ENCODE data around the gene GIMAP1.

Gene GIMAP1

DNA sequence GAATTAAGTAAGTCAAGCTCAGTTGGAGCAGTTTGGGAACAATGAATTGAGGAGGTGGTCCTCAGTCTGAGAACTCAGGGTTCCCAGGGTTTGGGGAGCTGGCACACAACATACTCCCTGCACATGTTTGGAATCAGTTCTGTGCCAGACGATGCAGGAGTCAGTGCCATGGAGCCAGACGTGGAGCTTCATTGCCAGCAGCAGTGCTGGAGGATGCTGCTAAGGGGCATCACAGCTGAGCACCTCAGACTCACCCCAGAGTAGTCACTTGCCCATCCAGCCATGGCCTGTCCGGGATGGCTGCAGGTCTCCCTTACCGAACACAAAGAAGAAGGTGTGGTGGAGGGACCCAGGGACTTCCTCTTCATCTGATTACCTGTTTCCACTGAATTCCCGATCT is 28.7 kb downstream of the GIMAP1 start:
- no peak overlapping the region for H3K4me3 ChIP-seq (ENCODE audit: low read depth in 1 of 2, low read length in 2 of 2)
- H3K27me3 ChIP-seq (ENCODE audit: control insufficient read depth in 1 of 2, insufficient read depth in 2 of 2, low read length in 2 of 2) = no peaks in the 10 kb centered on the region
- H3K9ac ChIP-seq (ENCODE audit: low read depth in 1 of 2, low read length in 2 of 2) = no peak overlapping the region
- H3K27ac ChIP-seq (ENCODE audit: low read depth, low read length) = no peak overlapping the region
- H3K4me1 ChIP-seq (ENCODE audit: control insufficient read depth in 1 of 2, insufficient read depth in 2 of 2, low read length in 2 of 2) = peaks cover 0 to 2% of the 10 kb centered on the region in 2 donors
- H3K36me3 ChIP-seq (ENCODE audit: control insufficient read depth in 1 of 2, insufficient read depth in 2 of 2, low read length in 2 of 2) = peaks cover 0 to 15% of the 10 kb centered on the region in 2 donors
- no peaks in the 10 kb centered on the region for H3K9me3 ChIP-seq (ENCODE audit: control insufficient read depth in 1 of 2, low read length in 2 of 2)

DNA sequence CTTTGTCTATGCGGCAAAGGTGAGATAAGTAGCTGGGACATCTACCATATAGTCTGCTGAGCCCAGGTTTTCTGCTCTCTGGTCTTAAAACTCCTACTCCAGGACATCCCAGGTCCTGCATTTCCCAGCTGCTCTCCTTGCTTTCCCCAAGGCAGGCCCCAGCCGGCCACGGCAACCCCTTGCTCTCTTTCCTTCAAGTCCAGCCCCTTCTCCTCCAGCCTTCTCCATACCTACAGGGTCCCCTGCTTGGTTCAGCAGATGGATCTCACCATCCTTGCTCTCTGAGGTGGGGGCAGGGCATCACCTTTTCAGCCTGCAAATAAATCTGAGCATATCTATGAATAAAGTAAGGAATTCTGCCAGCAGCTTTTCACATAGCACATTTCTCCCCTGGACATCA is 29.5 kb downstream of the GIMAP1 start:
- no peak overlapping the region for H3K27ac ChIP-seq (ENCODE audit: low read depth, low read length)
- peaks cover 0 to 2% of the 10 kb centered on the region in 2 donors for H3K4me1 ChIP-seq (ENCODE audit: control insufficient read depth in 1 of 2, insufficient read depth in 2 of 2, low read length in 2 of 2)

DNA sequence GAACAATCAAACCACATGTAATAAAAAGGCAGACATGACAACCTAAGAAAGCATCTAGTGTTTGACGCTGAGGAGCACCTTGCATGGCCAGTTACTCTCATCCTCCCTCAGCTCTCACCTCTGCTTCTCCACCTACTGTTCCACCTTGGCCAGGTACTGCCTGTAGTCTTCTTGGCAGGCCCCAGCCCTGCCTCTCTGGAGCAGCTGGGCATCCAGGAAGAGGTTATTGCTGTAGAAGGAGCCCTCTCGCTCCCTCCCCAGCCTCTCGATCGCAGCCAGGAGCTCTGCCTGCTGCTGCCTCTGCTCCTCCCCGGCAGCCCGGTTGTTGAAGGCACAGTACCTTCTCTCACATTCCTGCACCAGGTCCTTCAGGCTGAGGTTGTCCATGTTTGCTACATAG is 30.5 kb downstream of the GIMAP1 start:
- Histone ChIP-seq H3K27ac (ENCODE audit: low read depth, low read length) (no peak overlapping the region), H3K36me3 (ENCODE audit: control insufficient read depth in 1 of 2, insufficient read depth in 2 of 2, low read length in 2 of 2) (peaks cover 0 to 15% of the 10 kb centered on the region in 2 donors), H3K4me1 (ENCODE audit: control insufficient read depth in 1 of 2, insufficient read depth in 2 of 2, low read length in 2 of 2) (peaks cover 0 to 2% of the 10 kb centered on the region in 2 donors), H3K9ac (ENCODE audit: low read depth in 1 of 2, low read length in 2 of 2) (no peak overlapping the region), H3K9me3 (ENCODE audit: control insufficient read depth in 1 of 2, low read length in 2 of 2) (no peaks in the 10 kb centered on the region), H3K27me3 (ENCODE audit: control insufficient read depth in 1 of 2, insufficient read depth in 2 of 2, low read length in 2 of 2) (no peaks in the 10 kb centered on the region), H3K4me3 (ENCODE audit: low read depth in 1 of 2, low read length in 2 of 2) (no peak overlapping the region)

More for the DNA sequence above, 29.5 kb downstream of the GIMAP1 start:
- Histone ChIP-seq H3K9ac (ENCODE audit: low read depth in 1 of 2, low read length in 2 of 2) (no peak overlapping the region), H3K27me3 (ENCODE audit: control insufficient read depth in 1 of 2, insufficient read depth in 2 of 2, low read length in 2 of 2) (no peaks in the 10 kb centered on the region), H3K4me3 (ENCODE audit: low read depth in 1 of 2, low read length in 2 of 2) (no peak overlapping the region), H3K36me3 (ENCODE audit: control insufficient read depth in 1 of 2, insufficient read depth in 2 of 2, low read length in 2 of 2) (peaks cover 0 to 15% of the 10 kb centered on the region in 2 donors), H3K9me3 (ENCODE audit: control insufficient read depth in 1 of 2, low read length in 2 of 2) (no peaks in the 10 kb centered on the region)

DNA sequence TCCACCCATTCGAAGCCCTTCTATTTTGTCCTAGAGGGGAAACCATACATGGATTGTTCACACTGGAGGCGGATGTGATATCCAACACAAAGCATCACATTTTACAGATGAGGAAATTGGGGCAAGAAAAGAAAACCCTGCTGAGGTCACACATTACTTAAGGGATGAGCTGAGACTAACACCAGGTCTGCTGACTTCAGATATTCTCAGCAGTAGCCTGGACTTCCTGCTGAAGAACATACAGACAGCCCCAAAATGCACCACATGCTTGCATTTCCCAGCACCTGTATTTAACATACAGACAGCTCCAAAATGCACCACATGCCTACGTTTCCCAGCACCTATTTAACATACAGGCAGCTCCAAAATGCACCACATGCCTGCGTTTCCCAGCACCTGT is 32.0 kb downstream of the GIMAP1 start:
- H3K27me3 ChIP-seq (ENCODE audit: control insufficient read depth in 1 of 2, insufficient read depth in 2 of 2, low read length in 2 of 2) = no peaks in the 10 kb centered on the region
- H3K36me3 ChIP-seq (ENCODE audit: control insufficient read depth in 1 of 2, insufficient read depth in 2 of 2, low read length in 2 of 2) = peaks cover 0 to 1% of the 10 kb centered on the region in 2 donors
- no peak overlapping the region for H3K4me3 ChIP-seq (ENCODE audit: low read depth in 1 of 2, low read length in 2 of 2)
- no peaks in the 10 kb centered on the region for H3K4me1 ChIP-seq (ENCODE audit: control insufficient read depth in 1 of 2, insufficient read depth in 2 of 2, low read length in 2 of 2)
- no peaks in the 10 kb centered on the region for H3K9me3 ChIP-seq (ENCODE audit: control insufficient read depth in 1 of 2, low read length in 2 of 2)
- H3K9ac ChIP-seq (ENCODE audit: low read depth in 1 of 2, low read length in 2 of 2) = no peak overlapping the region
- H3K27ac ChIP-seq (ENCODE audit: low read depth, low read length) = no peak overlapping the region

DNA sequence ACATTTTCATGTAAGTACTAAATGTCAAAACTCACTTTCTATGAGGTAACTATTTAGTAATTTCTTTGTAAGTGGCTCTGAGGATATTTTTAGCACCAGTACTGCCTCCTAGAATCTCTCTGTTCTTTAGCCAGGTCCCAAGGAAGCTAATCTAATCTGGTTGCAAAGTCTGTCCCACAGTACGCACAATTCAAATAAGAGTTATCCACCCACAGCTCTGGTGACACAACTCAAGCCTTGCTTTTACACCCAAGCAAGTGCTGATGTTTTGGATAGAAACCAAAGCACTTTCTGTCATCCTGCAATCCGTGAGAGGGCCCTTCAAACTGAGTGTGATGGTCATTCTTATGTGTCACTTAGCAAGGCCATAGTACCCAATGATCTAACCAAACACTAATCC is 35.3 kb downstream of the GIMAP1 start:
- Histone ChIP-seq H3K27ac (ENCODE audit: low read depth, low read length) (no peak overlapping the region), H3K4me3 (ENCODE audit: low read depth in 1 of 2, low read length in 2 of 2) (no peak overlapping the region), H3K9me3 (ENCODE audit: control insufficient read depth in 1 of 2, low read length in 2 of 2) (no peaks in the 10 kb centered on the region), H3K4me1 (ENCODE audit: control insufficient read depth in 1 of 2, insufficient read depth in 2 of 2, low read length in 2 of 2) (peaks cover 0 to 2% of the 10 kb centered on the region in 2 donors), H3K27me3 (ENCODE audit: control insufficient read depth in 1 of 2, insufficient read depth in 2 of 2, low read length in 2 of 2) (no peaks in the 10 kb centered on the region), H3K9ac (ENCODE audit: low read depth in 1 of 2, low read length in 2 of 2) (no peak overlapping the region), H3K36me3 (ENCODE audit: control insufficient read depth in 1 of 2, insufficient read depth in 2 of 2, low read length in 2 of 2) (no peaks in the 10 kb centered on the region)

DNA sequence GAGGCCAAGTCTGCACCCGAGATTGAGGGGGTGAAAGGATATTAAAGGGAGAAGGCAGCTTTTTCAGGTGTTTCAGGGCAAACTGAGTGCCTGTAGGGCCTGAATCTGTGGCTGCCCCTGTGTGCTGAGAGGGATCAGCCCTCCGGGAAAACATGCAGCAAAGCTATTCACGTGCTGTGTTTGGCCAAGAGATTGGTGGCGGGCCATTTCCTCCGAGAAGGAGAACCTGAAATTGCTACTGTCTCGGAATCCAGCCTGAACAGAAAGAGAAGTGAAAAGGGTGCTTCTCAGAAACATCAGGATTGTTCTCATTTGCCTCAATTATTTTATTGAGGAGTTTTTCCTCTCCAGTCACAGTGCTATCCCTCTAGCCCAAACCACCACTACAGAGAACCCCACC is 36.8 kb downstream of the GIMAP1 start:
- Histone ChIP-seq H3K4me3 (ENCODE audit: low read depth in 1 of 2, low read length in 2 of 2) (no peak overlapping the region), H3K27ac (ENCODE audit: low read depth, low read length) (no peak overlapping the region), H3K27me3 (ENCODE audit: control insufficient read depth in 1 of 2, insufficient read depth in 2 of 2, low read length in 2 of 2) (no peaks in the 10 kb centered on the region), H3K9ac (ENCODE audit: low read depth in 1 of 2, low read length in 2 of 2) (no peak overlapping the region), H3K9me3 (ENCODE audit: control insufficient read depth in 1 of 2, low read length in 2 of 2) (no peaks in the 10 kb centered on the region), H3K4me1 (ENCODE audit: control insufficient read depth in 1 of 2, insufficient read depth in 2 of 2, low read length in 2 of 2) (peaks cover 0 to 2% of the 10 kb centered on the region in 2 donors), H3K36me3 (ENCODE audit: control insufficient read depth in 1 of 2, insufficient read depth in 2 of 2, low read length in 2 of 2) (no peaks in the 10 kb centered on the region)

DNA sequence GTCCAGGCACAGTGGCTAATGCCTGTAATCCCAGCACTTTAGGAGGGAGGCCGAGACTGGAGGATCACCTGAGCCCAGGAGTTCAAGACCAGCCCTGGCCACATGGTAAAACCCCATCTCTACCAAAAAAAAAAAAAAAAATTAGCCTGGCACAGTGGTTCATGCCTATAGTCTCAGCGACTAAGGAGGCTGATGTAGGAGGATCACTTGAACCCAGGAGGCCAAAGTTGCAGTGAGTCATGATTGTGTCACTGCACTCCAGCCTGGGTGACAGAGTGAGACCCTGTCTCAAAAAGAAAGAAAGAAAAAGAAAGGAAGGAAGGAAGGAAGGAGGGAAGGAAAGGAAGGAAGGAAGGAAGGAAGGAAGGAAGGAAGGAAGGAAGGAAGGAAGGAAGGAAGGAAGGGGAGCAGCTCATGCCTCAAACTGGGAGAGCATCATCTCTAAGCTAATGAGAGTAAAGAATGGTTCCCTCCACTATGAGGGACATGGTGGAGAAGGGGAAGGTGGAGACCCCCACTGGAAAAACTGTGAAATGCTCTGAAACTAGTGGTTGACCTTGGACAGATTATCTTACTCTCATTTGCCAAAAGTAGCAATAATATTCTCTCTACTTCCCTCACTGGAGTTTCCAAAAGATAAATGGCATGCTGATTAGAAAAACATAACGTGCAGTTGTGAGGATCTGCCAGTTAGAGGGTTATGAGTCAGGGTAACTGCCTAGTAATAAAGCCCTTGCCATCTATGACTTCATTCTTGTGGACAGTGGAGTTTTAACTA is 37.6 kb downstream of the GIMAP1 start:
- H3K9me3 ChIP-seq (ENCODE audit: control insufficient read depth in 1 of 2, low read length in 2 of 2) = no peaks in the 10 kb centered on the region
- no peak overlapping the region for H3K4me3 ChIP-seq (ENCODE audit: low read depth in 1 of 2, low read length in 2 of 2)
- H3K36me3 ChIP-seq (ENCODE audit: control insufficient read depth in 1 of 2, insufficient read depth in 2 of 2, low read length in 2 of 2) = no peaks in the 10 kb centered on the region
- H3K27ac ChIP-seq (ENCODE audit: low read depth, low read length) = no peak overlapping the region
- H3K9ac ChIP-seq (ENCODE audit: low read depth in 1 of 2, low read length in 2 of 2) = no peak overlapping the region
- H3K27me3 ChIP-seq (ENCODE audit: control insufficient read depth in 1 of 2, insufficient read depth in 2 of 2, low read length in 2 of 2) = no peaks in the 10 kb centered on the region
- H3K4me1 ChIP-seq (ENCODE audit: control insufficient read depth in 1 of 2, insufficient read depth in 2 of 2, low read length in 2 of 2) = peaks cover 0 to 2% of the 10 kb centered on the region in 2 donors

DNA sequence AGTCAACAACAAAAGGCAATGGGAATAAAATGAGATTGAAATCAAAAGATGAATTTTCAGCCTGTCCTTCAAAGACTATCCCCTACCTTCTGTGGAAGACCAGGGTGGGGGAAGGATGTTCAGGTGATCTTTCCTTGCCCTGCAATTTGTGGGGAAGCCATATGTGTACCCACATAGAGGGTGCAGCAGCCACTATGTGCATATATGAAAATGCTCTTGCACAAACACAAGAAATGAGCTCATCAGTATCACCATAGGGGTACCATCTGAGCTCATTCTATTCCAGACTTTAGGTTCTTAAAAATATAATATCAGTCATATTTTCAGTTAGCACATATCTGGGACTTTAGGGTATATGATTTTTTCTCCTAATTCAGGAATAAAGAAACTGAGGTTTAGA is 38.5 kb downstream of the GIMAP1 start:
- no peaks in the 10 kb centered on the region for H3K9me3 ChIP-seq (ENCODE audit: control insufficient read depth in 1 of 2, low read length in 2 of 2)
- H3K9ac ChIP-seq (ENCODE audit: low read depth in 1 of 2, low read length in 2 of 2) = no peak overlapping the region
- no peak overlapping the region for H3K27ac ChIP-seq (ENCODE audit: low read depth, low read length)
- no peaks in the 10 kb centered on the region for H3K36me3 ChIP-seq (ENCODE audit: control insufficient read depth in 1 of 2, insufficient read depth in 2 of 2, low read length in 2 of 2)
- H3K4me3 ChIP-seq (ENCODE audit: low read depth in 1 of 2, low read length in 2 of 2) = no peak overlapping the region
- H3K27me3 ChIP-seq (ENCODE audit: control insufficient read depth in 1 of 2, insufficient read depth in 2 of 2, low read length in 2 of 2) = no peaks in the 10 kb centered on the region
- H3K4me1 ChIP-seq (ENCODE audit: control insufficient read depth in 1 of 2, insufficient read depth in 2 of 2, low read length in 2 of 2) = peaks cover 0 to 2% of the 10 kb centered on the region in 2 donors

DNA sequence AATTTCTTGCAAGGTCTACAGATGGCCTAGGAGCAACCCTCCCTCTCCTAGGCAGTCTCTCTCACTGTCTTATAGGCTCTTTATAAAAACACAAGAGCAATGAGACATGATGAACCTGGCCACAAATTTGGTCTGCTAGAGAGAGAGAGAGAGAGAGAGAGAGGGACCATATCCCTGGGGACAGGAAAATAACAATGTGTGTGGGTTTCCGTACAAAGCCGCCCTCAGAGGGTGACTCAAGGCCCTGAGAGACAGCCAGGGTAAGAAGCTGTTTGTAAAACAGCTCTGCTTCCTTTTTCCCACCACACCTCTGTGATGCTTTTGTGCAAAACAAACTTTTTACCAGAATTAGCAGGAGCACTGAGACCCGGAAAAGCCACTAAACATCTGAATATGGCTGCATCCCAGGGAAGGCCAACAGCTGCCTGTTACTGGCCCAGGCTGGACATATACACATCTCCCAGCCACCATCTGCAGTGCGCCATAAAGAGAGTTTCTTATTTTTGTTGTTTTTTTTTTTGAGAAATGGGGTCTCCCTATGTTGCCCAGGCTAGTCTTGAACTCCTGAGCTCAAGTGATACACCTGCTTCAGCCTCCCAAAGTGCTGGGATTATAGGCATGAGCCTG is 39.2 kb downstream of the GIMAP1 start:
- Histone ChIP-seq H3K4me3 (ENCODE audit: low read depth in 1 of 2, low read length in 2 of 2) (no peak overlapping the region), H3K9ac (ENCODE audit: low read depth in 1 of 2, low read length in 2 of 2) (no peak overlapping the region), H3K4me1 (ENCODE audit: control insufficient read depth in 1 of 2, insufficient read depth in 2 of 2, low read length in 2 of 2) (peaks cover 0 to 2% of the 10 kb centered on the region in 2 donors), H3K9me3 (ENCODE audit: control insufficient read depth in 1 of 2, low read length in 2 of 2) (no peaks in the 10 kb centered on the region), H3K27ac (ENCODE audit: low read depth, low read length) (no peak overlapping the region), H3K27me3 (ENCODE audit: control insufficient read depth in 1 of 2, insufficient read depth in 2 of 2, low read length in 2 of 2) (no peaks in the 10 kb centered on the region), H3K36me3 (ENCODE audit: control insufficient read depth in 1 of 2, insufficient read depth in 2 of 2, low read length in 2 of 2) (no peaks in the 10 kb centered on the region)

DNA sequence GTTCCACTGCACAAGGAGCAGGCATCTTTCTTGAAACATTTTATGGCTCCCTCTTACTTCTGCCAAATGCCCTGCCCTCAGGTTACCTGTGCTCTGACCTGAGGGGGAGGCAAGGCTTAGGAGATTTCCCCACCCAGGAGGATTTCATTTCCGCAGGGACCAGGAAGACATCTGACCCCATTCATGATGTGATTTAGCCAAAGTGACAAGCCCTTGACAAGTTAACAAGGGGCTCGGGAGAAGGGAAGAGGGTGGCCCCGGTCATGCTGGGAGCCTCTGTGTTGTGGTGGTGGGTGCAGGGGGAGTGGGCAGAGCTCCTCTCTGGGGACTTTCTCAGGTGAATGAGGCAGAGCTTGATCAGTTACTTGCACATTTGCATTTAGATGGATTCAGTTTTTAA is 39.8 kb downstream of the GIMAP1 start:
- no peaks in the 10 kb centered on the region for H3K9me3 ChIP-seq (ENCODE audit: control insufficient read depth in 1 of 2, low read length in 2 of 2)
- H3K9ac ChIP-seq (ENCODE audit: low read depth in 1 of 2, low read length in 2 of 2) = no peak overlapping the region
- H3K4me3 ChIP-seq (ENCODE audit: low read depth in 1 of 2, low read length in 2 of 2) = no peak overlapping the region
- H3K27ac ChIP-seq (ENCODE audit: low read depth, low read length) = peak overlapping the region; percentile 17
- H3K27me3 ChIP-seq (ENCODE audit: control insufficient read depth in 1 of 2, insufficient read depth in 2 of 2, low read length in 2 of 2) = no peaks in the 10 kb centered on the region
- H3K36me3 ChIP-seq (ENCODE audit: control insufficient read depth in 1 of 2, insufficient read depth in 2 of 2, low read length in 2 of 2) = no peaks in the 10 kb centered on the region
- peaks cover 0 to 2% of the 10 kb centered on the region in 2 donors for H3K4me1 ChIP-seq (ENCODE audit: control insufficient read depth in 1 of 2, insufficient read depth in 2 of 2, low read length in 2 of 2)

Measured in duodenal mucosa (tissue), 2 donors.